Posterior vena cava (tissue), 2 donors: ENCODE measurements around the gene SERTAD4. TPM values are rescaled to one million over a fixed set of nuclear protein-coding genes. Genes with fewer than 3 reads are reported as not detected.

Experiments used
- DNase-seq: peaks from one replicate; pipeline ENCODE4 v3.0.0-alpha.2; 2020; ENCODE audit warnings: low spot score
- intact Hi-C, 2 donors: fragments of 100-400 bp; cut with DNase I; formaldehyde crosslinking; loops; one replicate each; pipeline versions ENCODE4 v1.14.1 to v1.14.2; 2022 to 2023
- total RNA-seq, 2 donors: library from RNA; stranded (reverse); fragmentation: NEBNext Ultra II Directional; extraction: Animal tissue kit (Norgen Biotek cat#: 25700); gene quantifications; one replicate each; pipeline ENCODE4 v1.2.1, GENCODE V29; 2021
- donor health status: DM: yes; HTN: yes; CAD: no.
- donor health status: DM: yes; HTN: yes; CAD: no.

SERTAD4 gene
- total RNA-seq, 2 donors from 2014 or later = 1.7 to 2.4 TPM

DNA sequence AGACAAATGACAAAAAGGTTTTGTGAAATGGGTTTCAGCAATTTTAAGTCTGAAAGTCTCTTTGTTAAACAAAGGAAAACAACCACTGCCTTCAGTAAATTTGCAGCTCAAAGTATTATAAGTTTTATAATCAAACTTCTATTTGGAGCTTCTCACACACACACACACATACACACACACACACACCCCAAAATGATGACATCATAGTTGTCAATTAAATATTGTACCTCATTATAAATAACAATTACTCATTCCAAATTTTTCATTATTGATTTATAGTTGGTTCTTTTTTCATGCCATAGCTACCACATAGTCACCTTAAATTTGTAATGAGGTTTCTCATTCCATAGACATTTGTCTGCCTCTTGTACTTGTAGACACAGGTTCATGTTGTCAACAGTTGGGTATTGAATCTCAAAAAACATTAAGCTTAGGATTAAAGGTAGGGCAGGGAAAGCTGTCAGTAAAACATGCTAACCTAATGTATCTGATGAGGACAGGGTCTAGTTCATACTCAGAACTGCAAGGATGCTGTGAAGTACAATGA, 2.4 kb upstream of the SERTAD4 start:
- no peak for DNase-seq
- intact Hi-C loops = loop anchor here (10.0 kb wide), 2 partner anchors 65 to 1985 kb away; partner anchors contain the start of gene PLXNA2 (in 1 of the 2)

DNA sequence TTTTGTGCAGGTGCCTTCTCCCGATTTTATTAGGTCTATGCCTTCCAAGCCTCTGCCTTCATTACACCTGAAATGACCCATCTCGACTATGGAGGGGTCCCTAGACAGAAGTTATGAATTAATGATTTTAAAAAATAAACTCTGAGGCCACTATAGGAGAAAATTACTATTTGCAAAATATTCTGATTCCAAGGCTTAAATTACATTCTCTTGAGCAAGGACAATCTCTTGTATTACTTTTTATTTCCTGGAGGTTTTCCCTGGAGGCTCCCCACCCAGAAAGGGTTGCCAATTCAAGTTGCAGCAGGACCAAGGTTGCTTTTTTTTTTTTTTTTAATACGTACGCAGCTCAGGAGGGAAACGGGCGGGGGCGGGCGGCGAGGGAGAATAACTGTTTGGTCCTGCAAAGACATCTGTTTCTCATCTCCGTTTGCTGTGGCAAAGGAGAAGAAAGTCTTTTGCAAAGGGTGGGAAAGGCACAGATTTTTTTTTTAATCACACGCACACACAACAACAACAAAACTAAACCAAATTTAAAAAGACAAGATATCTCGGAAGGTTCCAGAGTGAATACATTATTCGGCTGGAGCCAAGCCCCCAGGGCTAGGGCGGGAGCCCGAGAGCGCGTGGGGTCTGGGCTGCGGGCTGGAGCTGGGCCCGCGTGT, 618 bp upstream of the SERTAD4 start:
- no peak for DNase-seq
- intact Hi-C loops = loop anchor here (10.0 kb wide), 2 partner anchors 63 to 1987 kb away; partner anchors contain the start of gene PLXNA2 (in 1 of the 2)

DNA sequence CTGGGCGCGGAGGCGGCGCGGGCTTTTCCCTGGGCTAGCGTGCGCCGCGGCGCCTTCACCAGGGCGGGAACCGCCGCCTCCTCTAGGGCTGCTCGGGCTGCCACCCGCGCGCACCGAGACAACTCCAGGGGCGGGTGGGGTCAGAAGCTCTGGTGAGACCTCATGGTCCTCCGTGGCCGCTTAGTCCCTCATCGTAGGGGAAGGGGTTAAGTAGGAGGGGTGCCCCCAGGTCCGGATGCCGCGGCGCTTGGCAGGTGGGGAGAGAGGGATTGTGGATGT, 559 bp downstream of the SERTAD4 start:
- intact Hi-C loops = loop anchor here (10.0 kb wide), 2 partner anchors 62 to 1988 kb away; partner anchors contain the start of gene PLXNA2 (in 1 of the 2)
- no peak for DNase-seq

DNA sequence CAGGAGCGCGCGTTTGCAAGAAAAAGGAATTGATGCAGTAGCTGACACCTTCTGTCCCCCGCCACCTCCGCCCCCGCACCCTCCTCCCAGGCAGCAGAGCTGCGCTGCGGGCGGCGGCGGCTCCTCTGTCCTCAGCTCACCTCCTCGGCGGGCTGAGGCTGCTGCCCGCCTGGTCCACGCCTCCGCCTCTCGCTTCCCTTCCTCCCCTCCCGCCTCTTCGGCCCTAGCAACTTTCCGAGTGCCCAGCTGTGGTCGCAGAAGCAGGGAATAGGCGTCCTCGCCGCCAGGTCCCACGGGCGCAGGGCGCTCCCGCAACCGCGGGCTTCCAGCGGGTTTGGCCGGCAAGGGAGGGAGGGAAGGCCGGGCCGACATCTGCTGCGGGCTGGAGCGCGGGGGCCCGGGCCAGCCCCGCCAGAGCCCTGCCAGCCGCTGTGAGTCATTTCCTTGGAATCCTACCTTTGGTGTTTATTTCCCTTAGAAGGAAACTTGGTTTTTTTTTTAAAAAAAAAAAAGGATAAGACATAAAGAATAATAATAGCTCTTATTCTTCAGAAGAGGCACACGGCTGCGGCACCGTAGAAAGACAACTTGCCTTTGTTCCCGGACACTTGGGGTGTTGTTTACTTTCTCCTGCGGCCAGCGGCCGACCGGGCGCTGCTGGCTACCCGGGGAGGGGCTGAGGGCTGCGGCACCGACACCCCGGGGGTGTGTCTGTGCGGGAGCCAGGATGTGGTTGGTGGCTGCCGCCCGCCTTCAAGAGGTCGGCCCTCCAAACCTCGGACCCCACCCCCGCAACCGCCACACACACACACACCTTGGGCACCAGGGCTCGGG, 1.1 kb downstream of the SERTAD4 start:
- DNase-seq = no peak
- intact Hi-C loops = loop anchor here (10.0 kb wide), 2 partner anchors 61 to 1989 kb away; partner anchors contain the start of gene PLXNA2 (in 1 of the 2)

DNA sequence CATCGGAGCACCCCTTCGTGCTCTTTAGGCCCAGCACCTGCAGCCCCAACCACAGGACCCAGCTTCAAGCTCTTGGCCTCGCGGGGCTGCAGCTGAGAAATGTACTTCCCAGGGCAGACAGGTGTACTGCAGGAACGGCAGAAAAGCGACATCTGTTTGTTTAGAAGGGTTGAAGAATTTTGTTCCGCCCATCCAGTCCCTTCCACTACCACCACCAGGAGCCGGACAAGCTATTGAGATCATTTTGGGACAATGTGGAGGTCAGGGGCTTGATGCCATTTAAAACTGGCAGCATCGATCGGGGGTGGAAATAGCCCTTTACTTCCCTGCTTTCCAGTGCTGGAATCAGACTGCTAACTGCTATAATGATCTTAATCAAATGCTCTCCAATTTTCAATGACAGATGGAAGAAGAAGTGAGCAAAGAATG, 1.7 kb downstream of the SERTAD4 start:
- intact Hi-C loops = loop anchor here (10.0 kb wide), 2 partner anchors 60 to 1990 kb away; partner anchors contain the start of gene PLXNA2 (in 1 of the 2)
- no peak for DNase-seq

DNA sequence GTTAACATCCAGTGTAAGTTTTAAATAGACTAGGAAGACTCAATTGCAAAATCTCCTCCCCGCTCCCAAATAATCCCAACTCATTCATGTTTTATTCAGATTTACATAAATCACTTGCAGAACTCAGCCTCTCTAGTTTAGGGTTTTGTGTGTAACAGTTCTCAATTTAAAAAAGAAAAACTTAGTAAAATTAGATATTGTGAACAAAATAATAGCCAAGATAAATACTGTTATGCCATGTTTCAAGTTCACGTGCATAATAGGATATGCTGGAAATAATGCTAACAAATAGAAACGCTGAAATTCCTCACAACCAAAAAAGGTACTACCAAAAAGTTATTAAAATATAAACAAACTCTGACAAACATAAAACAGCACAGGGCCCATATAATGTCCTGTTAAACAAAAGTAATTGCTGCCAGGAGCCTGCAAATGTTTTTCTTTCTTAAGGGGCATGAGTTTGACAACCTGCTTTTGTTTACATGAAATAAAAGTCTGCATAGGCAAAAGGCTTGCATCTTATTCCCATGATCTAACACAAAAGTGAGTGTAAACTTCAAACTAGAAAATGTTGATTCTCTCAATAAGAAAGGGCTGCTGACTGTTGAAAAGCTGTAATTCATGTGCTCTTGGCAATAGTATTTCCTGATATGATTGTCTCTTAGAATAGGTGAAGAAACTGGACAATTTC, 2.9 kb downstream of the SERTAD4 start:
- intact Hi-C loops = loop anchor here (10.0 kb wide), 2 partner anchors 59 to 1991 kb away; partner anchors contain the start of gene PLXNA2 (in 1 of the 2)

DNA sequence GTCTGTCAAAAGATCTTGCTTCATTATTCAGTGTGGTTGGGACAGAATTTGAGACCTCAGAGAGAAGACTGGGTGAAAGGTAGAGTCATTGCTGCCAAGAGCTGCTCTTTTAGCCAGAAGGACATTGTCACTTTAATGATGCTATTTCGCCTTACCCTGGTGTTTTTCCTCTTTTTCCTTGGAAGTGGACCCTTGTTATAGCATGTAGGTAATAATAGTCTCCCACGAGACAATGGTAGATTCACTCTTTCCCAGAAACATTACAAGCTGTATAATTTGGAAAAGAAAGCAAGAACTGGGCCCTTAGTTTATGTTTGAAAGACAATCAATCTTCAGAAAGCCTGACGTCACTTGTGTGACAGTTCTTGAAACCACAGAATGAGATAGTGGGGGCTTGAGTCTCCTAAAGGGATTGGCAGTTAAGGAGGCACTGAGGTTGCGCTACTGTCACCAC, 3.8 kb downstream of the SERTAD4 start:
- DNase-seq = no peak
- intact Hi-C loops = loop anchor here (10.0 kb wide), 2 partner anchors 58 to 1992 kb away; partner anchors contain the start of gene PLXNA2 (in 1 of the 2)

More for the DNA sequence above, 2.9 kb downstream of the SERTAD4 start:
- no peak for DNase-seq

DNA sequence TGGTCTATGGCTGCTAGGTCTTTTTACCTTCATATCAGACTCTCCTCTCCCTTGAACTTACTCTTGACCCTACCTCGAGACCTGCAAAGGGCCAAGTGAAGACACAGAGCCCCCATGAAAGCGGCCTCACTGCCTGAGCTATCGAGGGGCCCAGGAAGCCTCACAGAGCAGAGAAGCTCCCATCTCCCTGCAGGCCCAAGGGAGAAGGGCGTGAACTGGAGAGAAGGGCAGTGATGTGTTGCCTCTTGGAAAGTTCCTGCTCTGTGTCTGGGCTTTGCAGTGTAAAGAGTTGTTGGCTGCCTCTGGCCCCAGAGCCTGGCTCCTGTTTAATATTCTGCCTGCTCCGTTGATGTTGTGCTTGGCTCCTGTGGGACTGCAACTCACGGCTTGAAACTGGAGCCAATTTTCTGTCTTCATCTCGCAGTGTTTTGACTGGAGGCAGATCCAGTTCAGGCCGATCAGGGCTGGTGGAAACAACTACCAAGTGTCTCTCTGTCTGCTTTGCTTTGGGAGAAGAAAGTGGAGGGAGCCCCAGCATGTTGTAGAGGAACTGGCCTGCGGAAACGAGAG, 4.3 kb downstream of the SERTAD4 start:
- DNase-seq = peak; percentile 84
- intact Hi-C loops = loop anchor here (10.0 kb wide), 2 partner anchors 58 to 1992 kb away; partner anchors contain the start of gene PLXNA2 (in 1 of the 2)

DNA sequence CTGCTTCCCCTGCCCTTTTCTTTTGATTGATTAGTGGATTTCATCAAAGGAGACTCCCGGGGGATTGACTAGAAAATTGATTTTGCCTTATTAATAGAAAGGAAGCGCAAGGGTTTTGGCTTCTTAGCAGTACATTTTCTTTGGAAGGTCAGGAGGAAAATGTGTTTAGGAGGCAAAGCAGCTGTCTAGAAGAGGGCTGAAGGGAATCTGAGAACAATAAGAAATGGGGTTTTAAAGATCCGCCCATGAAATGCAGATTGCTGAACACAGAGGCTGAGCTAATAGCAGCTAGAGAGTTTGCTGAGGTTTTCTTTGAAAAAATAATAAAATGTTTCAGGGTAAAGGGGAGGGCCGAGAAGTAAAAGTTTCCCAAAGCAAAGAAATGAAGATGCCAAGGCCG, 4.9 kb downstream of the SERTAD4 start:
- no peak for DNase-seq
- intact Hi-C loops = loop anchor here (10.0 kb wide), 2 partner anchors 57 to 1993 kb away; partner anchors contain the start of gene PLXNA2 (in 1 of the 2)

DNA sequence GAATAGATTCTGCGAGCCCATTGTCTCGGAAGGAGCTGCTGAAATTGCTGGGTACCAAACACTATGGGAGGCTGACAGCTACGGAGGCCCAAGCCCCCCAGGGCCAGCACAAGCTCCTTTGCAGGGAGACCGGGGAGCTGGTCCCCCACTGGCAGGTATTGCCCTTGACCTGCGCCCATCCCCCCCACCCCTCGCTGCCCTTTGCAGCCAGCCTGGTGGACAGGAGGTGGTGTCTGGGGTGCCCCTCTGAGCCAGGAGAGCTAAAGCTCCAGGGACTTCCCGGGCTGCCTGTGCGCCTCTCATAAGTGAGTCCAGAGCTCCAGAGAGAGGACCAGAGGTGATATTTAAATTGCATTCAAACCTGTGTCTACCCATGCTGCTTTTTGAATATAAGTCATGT, 5.4 kb downstream of the SERTAD4 start:
- no peak for DNase-seq
- intact Hi-C loops = loop anchor here (10.0 kb wide), 2 partner anchors 57 to 1993 kb away; partner anchors contain the start of gene PLXNA2 (in 1 of the 2)

DNA sequence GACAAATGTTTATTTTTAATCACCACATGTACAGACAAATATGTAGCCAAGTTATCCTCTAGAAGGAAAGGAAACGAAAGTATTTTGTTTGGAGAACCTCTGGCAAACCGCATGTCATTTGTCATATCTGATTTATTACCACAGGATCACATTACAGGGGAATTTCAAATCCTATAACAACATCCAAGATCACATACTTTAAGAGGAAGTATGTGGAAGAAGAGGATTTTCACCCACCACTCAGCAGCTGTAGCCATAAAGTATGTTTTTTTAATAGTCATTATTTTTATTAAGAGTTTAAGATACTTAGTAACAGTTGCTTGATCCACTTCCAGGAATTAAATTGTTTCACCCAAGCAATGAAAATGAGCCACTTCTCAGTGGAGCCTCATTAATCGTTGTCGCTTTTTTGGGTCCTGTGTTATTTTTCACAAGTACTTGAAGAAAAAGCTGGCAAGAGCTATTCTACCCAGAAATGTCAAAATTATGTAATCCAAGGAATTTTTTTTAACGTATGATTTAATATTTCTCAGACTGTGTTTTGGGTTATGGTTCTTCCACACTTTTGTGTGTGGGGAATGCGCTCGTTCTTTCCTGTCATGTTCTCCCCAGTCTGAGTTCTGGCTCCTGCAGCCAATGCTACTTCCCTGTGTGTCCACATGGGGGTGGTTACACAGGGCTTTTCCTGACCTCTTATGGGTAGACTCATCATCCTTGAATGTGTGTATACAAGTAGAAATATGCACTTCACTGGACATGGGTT, 6.9 kb downstream of the SERTAD4 start:
- intact Hi-C loops = loop anchor here (10.0 kb wide), 2 partner anchors 55 to 1995 kb away; partner anchors contain the start of gene PLXNA2 (in 1 of the 2)
- DNase-seq = no peak

DNA sequence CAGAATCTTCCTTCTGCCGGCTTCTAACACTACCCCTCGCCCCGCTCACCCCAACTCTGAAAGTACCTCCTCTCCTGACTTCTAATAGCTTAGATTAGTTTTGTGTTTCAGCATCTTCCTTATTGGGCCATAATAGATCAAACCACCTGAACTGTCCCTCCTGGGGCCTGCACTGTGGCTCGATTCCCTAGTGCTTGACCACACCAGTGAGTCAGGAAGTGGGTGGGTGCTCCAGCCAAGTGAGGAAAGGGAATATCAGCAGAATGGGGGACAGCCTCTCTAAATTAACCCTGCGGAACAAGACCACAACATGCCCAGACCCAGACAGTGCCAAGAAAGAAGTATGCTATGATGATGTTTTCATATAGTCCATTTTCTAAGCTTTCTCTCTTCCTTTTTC, 8.5 kb downstream of the SERTAD4 start:
- intact Hi-C loops = no loop called here
- DNase-seq = no peak

DNA sequence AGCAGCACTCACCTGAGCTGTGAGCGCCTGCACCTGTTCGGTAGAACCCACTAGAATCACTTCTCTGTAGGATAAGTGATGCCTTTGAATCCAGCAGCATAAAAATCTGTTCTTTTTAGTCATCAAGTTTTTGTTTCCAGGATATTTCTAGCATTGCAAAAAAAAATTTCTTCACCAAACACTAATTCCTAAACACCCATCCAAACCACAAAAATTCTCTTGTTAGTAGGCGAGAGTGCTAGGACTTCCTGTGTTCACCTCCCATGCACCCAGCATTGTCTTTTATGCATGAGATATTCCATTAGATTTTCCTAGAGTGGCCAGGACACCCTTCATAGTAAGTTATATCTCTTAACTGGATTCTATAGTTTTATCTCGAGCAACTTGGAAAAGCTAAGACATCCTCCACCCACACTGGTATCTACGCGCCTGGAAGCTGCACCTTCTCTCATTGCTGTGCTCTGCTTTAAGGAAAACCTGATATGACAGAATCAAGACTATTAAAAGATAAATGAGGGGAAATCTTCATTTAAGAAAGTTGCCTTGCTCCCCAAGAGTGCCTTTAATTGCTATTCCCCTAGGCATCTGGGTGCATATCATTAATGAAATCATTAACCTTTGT, 12.3 kb downstream of the SERTAD4 start:
- intact Hi-C loops = no loop called here
- DNase-seq = no peak

DNA sequence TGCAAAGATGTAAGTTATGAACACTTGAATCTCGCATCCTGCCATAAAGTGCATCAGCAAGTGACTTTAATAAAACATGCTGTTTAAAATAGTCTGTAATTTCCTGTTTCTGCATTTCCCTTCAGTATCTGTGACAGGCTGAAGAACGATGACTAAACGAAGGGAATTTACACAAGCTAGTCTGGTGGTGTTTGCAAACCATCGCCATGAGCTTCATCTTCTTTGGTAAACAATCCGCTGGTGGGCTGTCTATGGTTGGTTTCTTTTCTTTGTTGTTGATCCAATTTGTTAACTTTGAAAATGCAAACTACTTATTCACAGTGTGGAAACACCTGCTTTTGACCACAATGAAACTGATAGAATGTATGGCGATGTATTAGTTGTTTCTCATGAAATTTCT, 13.9 kb downstream of the SERTAD4 start:
- intact Hi-C loops = no loop called here
- DNase-seq = no peak

DNA sequence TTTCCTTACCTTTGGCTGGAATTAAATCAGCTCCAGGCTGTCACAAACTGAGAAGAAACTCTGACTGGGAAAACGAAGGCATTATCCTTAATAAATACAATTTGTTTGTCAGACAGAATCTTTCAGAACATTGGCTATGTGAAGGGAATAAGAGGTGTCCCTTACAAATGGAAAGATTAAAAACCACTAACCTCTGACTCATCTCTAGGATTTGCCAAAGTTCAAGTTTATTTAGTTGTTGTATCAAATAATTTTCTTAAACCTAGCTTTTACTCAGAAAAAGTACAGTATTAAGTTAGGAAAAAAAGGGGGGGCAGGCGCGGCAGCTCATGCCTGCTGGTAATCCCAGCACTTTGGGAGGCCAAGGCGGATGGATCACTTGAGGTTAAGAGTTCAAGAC, 15.7 kb downstream of the SERTAD4 start:
- DNase-seq = no peak
- intact Hi-C loops = no loop called here

DNA sequence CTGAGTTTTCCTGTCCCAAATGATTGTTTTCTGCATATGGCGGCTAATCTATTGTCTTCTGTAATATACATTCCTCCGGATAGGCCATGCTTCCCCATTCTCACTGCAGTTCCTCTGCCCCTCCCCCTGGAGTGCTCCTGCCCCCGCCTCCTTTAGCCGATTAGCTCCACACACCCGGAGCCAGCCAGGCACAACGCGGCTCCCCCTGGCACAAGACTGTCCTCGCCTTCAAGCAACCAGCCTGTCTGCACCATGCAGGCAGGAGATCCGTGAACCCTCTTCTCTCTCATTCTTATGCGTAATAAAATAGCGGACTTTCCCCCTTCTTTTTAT, 18.0 kb downstream of the SERTAD4 start:
- intact Hi-C loops = no loop called here
- DNase-seq = no peak

DNA sequence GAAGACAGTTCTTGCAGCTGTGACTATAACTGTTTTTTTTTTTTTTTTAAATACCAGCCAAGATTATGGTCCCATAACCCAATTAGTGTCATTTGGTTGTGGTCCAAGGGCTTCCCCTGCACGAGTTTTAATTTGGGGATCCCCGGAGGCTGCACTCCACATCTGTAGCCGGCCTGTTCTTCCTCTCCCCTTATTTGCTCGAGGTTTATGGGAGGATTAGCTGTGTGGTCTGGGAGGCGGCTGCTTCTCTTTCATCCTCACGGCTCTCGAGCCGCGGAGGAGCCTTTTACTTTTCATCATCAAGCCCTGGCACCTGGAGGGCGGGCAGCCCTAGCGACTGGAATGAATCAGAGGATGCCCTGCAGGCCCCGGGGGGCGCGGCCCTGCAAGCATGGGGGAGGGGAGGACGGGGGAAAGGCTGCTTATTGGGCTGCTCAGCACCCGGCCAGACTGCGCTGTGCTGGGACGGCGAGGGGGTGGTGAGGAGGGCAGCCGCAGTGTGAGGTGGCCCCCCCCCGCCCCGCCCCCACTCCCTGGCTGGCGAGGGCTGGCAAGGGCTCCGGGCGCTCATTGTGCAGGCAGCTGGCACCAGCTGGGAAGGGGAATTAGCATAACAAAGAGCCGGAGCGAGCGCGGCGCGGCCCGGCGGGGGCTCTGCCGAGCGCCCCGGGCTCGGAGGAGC, 18.5 kb downstream of the SERTAD4 start:
- intact Hi-C loops = no loop called here

More for the DNA sequence above, 18.5 kb downstream of the SERTAD4 start:
- DNase-seq = no peak
